ENCODE results near the gene PLB1.

- TF ChIP-seq, protein P1, sequence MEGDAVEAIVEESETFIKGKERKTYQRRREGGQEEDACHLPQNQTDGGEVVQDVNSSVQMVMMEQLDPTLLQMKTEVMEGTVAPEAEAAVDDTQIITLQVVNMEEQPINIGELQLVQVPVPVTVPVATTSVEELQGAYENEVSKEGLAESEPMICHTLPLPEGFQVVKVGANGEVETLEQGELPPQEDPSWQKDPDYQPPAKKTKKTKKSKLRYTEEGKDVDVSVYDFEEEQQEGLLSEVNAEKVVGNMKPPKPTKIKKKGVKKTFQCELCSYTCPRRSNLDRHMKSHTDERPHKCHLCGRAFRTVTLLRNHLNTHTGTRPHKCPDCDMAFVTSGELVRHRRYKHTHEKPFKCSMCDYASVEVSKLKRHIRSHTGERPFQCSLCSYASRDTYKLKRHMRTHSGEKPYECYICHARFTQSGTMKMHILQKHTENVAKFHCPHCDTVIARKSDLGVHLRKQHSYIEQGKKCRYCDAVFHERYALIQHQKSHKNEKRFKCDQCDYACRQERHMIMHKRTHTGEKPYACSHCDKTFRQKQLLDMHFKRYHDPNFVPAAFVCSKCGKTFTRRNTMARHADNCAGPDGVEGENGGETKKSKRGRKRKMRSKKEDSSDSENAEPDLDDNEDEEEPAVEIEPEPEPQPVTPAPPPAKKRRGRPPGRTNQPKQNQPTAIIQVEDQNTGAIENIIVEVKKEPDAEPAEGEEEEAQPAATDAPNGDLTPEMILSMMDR (conservative IDR thresholded peaks at IDR 0.05; ENCODE audit: low read depth in 2 of 2): no peak
- no peak for TF ChIP-seq EZH2phosphoT487 (IDR thresholded peaks at IDR 0.05; ENCODE audit: unreplicated experiment)
- no peak for TF ChIP-seq POLR2AphosphoS5 (IDR thresholded peaks at IDR 0.05; ENCODE audit: low read depth)
- no peak for TF ChIP-seq ZNF462 (CRISPR knock-in tag; IDR thresholded peaks at IDR 0.05)
- TF ChIP-seq EZH2 (IDR thresholded peaks at IDR 0.05; ENCODE audit: low read depth, unreplicated experiment): no peak
- no peak for TF ChIP-seq CREB1 (CRISPR knock-in tag; IDR thresholded peaks at IDR 0.05; ENCODE audit: low read depth)
- no peak for TF ChIP-seq NANOG (IDR thresholded peaks at IDR 0.05; ENCODE audit: borderline replicate concordance)
- TF ChIP-seq, protein P2, sequence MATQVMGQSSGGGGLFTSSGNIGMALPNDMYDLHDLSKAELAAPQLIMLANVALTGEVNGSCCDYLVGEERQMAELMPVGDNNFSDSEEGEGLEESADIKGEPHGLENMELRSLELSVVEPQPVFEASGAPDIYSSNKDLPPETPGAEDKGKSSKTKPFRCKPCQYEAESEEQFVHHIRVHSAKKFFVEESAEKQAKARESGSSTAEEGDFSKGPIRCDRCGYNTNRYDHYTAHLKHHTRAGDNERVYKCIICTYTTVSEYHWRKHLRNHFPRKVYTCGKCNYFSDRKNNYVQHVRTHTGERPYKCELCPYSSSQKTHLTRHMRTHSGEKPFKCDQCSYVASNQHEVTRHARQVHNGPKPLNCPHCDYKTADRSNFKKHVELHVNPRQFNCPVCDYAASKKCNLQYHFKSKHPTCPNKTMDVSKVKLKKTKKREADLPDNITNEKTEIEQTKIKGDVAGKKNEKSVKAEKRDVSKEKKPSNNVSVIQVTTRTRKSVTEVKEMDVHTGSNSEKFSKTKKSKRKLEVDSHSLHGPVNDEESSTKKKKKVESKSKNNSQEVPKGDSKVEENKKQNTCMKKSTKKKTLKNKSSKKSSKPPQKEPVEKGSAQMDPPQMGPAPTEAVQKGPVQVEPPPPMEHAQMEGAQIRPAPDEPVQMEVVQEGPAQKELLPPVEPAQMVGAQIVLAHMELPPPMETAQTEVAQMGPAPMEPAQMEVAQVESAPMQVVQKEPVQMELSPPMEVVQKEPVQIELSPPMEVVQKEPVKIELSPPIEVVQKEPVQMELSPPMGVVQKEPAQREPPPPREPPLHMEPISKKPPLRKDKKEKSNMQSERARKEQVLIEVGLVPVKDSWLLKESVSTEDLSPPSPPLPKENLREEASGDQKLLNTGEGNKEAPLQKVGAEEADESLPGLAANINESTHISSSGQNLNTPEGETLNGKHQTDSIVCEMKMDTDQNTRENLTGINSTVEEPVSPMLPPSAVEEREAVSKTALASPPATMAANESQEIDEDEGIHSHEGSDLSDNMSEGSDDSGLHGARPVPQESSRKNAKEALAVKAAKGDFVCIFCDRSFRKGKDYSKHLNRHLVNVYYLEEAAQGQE (IDR thresholded peaks at IDR 0.05; ENCODE audit: unreplicated experiment): no peak
- TF ChIP-seq ETS1 (IDR thresholded peaks at IDR 0.05): no peak
- TF ChIP-seq JUNB (IDR thresholded peaks at IDR 0.05; ENCODE audit: unreplicated experiment): no peak
These were observed 137.9 kb downstream of the PLB1 start for GRCh38 chr2:28633746-28634145.
